Heart left ventricle (tissue), 16 donors: Measurements from ENCODE around the gene MAP3K7CL. TPM values are rescaled to one million over a fixed set of nuclear protein-coding genes. Genes with fewer than 3 reads are reported as not detected.

Experiments used
- ATAC-seq, 4 donors: fragments of 200-7000 bp; cut with Tn5 transposase; one replicate each; pipeline ENCODE4 v1.9.1; 2020 to 2022; ENCODE audit warnings: moderate library complexity in 4 of 4, mild to moderate bottlenecking in 3 of 4, moderate number of reproducible peaks in 1 of 4
- DNase-seq, 5 donors: peaks; one replicate each; pipeline ENCODE4 v3.0.0-alpha.2; 2020
- H3K27ac ChIP-seq, 12 donors: fragments of 200-600 bp; sonication (generic) in 4 of 12; one replicate each; pipeline versions ENCODE4 v1.5.0 to v1.8.0; 2016 to 2022; ENCODE audit warnings: mild to moderate bottlenecking in 2 of 12
- H3K27me3 ChIP-seq, 9 donors: fragments of 200-600 bp; sonication (generic) in 2 of 9; one replicate each; pipeline versions ENCODE4 v1.5.1 to v1.8.0; 2016 to 2022; ENCODE audit warnings: mild to moderate bottlenecking in 3 of 9
- H3K36me3 ChIP-seq, 9 donors: fragments of 200-600 bp; sonication (generic) in 2 of 9; one replicate each; pipeline versions ENCODE4 v1.5.0 to v1.8.0; 2018 to 2022; ENCODE audit warnings: mild to moderate bottlenecking in 2 of 9
- H3K4me1 ChIP-seq, 12 donors: fragments of 200-600 bp; sonication (generic) in 4 of 12; one replicate each; pipeline versions ENCODE4 v1.5.0 to v1.8.0; 2016 to 2022; ENCODE audit warnings: mild to moderate bottlenecking in 3 of 12
- H3K4me3 ChIP-seq, 12 donors: fragments of 200-600 bp; sonication (generic) in 4 of 12; one replicate each; pipeline versions ENCODE4 v1.5.0 to v1.8.0; 2017 to 2022; ENCODE audit warnings: mild to moderate bottlenecking in 9 of 12, moderate library complexity in 4 of 12
- H3K9me3 ChIP-seq, 12 donors: fragments of 200-600 bp; sonication (generic) in 4 of 12; one replicate each; pipeline versions ENCODE4 v1.5.0 to v1.8.0; 2016 to 2022; ENCODE audit warnings: mild to moderate bottlenecking in 1 of 12
- POLR2A ChIP-seq, 2 donors: fragments of 450-650 bp; IDR thresholded peaks; one replicate each; pipeline ENCODE4 v1.6.1; 2017; ENCODE audit warnings: antibody characterized with exemption in 2 of 2, mild to moderate bottlenecking in 2 of 2, moderate library complexity in 2 of 2
- WGBS, 4 donors: extraction: QIAGEN DNeasy Blood & Tissue Kit in 2 of 4; methylation state at CpG; one replicate each; pipeline versions ENCODE4 v1.1.5 to v1.1.7; 2013 to 2018; 5-methylcytosine and 5-hydroxymethylcytosine counted together
- intact Hi-C, 10 donors: fragments of 100-400 bp; cut with DNase I; formaldehyde crosslinking; loops; one replicate each; pipeline versions ENCODE4 v1.11.1 to v1.14.2; 2022
- polyA plus RNA-seq, 2 donors: library from polyadenylated mRNA; stranded (reverse); fragments of 200-250 nt; gene quantifications; one replicate each; pipeline ENCODE4 v1.2.3, GENCODE V29; 2013
- total RNA-seq, 9 donors: library from RNA; depleted of rRNA in 2 of 9; stranded (reverse); fragments of >200 nt in 2 of 9; fragmentation: NEBNext Ultra II Directional in 3 of 9; extraction: Animal tissue kit (Norgen Biotek cat#: 25700) in 3 of 9; gene quantifications; one replicate each; pipeline versions ENCODE4 v1.1.0 to v1.2.4, GENCODE V29; 2016 to 2023
- TF ChIP-seq, protein P1 (sequence below), 12 donors: fragments of 200-600 bp; sonication (generic) in 4 of 12; IDR thresholded peaks; one replicate each; pipeline versions ENCODE4 v1.5.0 to v1.8.0; 2018 to 2022; ENCODE audit warnings: antibody characterized with exemption in 12 of 12, mild to moderate bottlenecking in 5 of 12
- donor health status: ischemic (EF 13 %, LVEDD 7.1; RV severe dilation, severe dysfunction).
- donor health status: healthy with polysubstance abuse.
- donor health status: DM: no; HTN: yes; CAD: no.
- donor health status: DM: no; HTN: no; CAD: no.
- donor health status: ischemic (EF 25% LVEDD 6.9; RV normal size, moderate dysfunction).
- donor health status: ischemic (EF 25% LVEDD 5.7; RV mildly dilated, moderate dysfunction).
- donor health status: healthy.
- donor health status: DM: yes; HTN: yes; CAD: no.
- donor health status: ischemic (EF 35%, LVEDD 5.7; RV mildly dilated, moderate dysfunction).
- donor health status: nonischemic (EF 11% LVEDD 7.7; RV severe dilation, severe dysfunction).
- donor health status: DM: yes; HTN: yes; CAD: no.
- donor health status: PGD.
- donor health status: ischemic (EF 29% LVEDD 5.4; RV normal size, mild dysfunction).
- donor health status: nonischemic (EF 23%, LVEDD 6.1; RV moderate dilation, normal function).

The MAP3K7CL gene
- total and polyA plus RNA-seq, 11 donors: 0.64 to 25.2 (median 6.3) TPM

DNA sequence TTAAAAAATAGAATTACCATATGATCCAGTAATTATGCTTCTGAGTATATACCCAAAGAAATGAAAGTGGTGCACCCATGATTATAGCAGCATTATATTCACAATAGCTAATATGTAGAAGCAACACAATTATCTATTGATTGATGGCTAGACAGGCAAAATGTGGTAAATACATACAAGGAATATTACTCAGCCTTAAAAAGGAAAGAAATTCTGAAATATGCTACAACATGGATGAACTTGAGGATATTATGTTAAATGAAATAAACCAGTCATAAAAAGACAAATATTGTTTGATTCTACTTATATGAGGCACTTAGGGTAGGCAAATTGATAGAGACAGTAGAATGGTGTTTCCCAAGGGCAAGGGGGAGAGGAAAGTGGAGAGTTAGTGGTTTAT lies 80.8 kb downstream of the MAP3K7CL start:
- Histone ChIP-seq H3K4me3 (no peak overlapping the region), H3K36me3 (no peaks in the 10 kb centered on the region), H3K4me1 (peaks cover 0 to 33% (median 2%) of the 10 kb centered on the region in 12 donors), H3K9me3 (no peaks in the 10 kb centered on the region), H3K27me3 (no peaks in the 10 kb centered on the region), H3K27ac (no peak overlapping the region)
- ATAC-seq (no peak), DNase-seq (no peak)
- TF ChIP-seq, protein P1, sequence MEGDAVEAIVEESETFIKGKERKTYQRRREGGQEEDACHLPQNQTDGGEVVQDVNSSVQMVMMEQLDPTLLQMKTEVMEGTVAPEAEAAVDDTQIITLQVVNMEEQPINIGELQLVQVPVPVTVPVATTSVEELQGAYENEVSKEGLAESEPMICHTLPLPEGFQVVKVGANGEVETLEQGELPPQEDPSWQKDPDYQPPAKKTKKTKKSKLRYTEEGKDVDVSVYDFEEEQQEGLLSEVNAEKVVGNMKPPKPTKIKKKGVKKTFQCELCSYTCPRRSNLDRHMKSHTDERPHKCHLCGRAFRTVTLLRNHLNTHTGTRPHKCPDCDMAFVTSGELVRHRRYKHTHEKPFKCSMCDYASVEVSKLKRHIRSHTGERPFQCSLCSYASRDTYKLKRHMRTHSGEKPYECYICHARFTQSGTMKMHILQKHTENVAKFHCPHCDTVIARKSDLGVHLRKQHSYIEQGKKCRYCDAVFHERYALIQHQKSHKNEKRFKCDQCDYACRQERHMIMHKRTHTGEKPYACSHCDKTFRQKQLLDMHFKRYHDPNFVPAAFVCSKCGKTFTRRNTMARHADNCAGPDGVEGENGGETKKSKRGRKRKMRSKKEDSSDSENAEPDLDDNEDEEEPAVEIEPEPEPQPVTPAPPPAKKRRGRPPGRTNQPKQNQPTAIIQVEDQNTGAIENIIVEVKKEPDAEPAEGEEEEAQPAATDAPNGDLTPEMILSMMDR (IDR thresholded peaks at IDR 0.05): no peak
- no peak for TF ChIP-seq POLR2A (IDR thresholded peaks at IDR 0.05)
- intact Hi-C loops: no loop called here

DNA sequence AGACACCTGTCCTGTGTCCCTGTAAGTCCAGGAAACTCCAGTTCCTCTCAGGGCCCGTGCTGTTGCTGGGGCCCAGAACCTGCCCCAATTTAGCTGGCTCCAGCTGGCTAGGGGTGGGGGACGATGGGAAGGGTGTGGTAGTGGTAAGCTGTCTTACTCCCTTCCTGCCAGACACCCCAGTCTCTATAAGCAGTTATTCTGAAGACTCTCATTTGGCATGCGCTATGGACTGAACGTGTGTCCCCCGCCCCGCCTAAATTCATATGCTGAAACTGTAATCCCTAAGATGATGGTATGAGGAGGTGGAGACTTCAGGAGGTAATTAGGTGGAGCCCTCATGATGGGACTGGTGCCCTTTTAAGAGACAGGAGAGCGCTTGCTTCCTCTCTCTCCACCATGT lies 82.0 kb downstream of the MAP3K7CL start:
- Histone ChIP-seq H3K4me1 (peaks cover 0 to 28% (median 2%) of the 10 kb centered on the region in 12 donors), H3K36me3 (no peaks in the 10 kb centered on the region), H3K4me3 (no peak overlapping the region), H3K27ac (no peak overlapping the region), H3K9me3 (no peaks in the 10 kb centered on the region), H3K27me3 (no peaks in the 10 kb centered on the region)
- no peak for TF ChIP-seq POLR2A (IDR thresholded peaks at IDR 0.05)
- ATAC-seq (no peak), DNase-seq (no peak)
- intact Hi-C loops: no loop called here
- 72 to 92% (median 86%) methylated on average over 7 of the region's 7 CpGs for WGBS, 4 donors

- intact Hi-C loops: no loop called here
- DNase-seq (no peak), ATAC-seq (peak in 1 of 4 donors; percentile 13)
- H3K27me3 ChIP-seq: no peaks in the 10 kb centered on the region
- no peak overlapping the region for H3K27ac ChIP-seq
- no peak overlapping the region for H3K4me3 ChIP-seq
- no peak for TF ChIP-seq POLR2A (IDR thresholded peaks at IDR 0.05)
- TF ChIP-seq, protein P1 (IDR thresholded peaks at IDR 0.05): no peak
- H3K36me3 ChIP-seq: no peaks in the 10 kb centered on the region
- H3K9me3 ChIP-seq: no peaks in the 10 kb centered on the region
- H3K4me1 ChIP-seq: peaks cover 0 to 28% (median 0%) of the 10 kb centered on the region in 12 donors
- WGBS, 4 donors: 68 to 93% (median 79%) methylated on average over 2 of the region's 2 CpGs
Observed at GRCh38 chr21:29213513-29214385, 83.3 kb downstream of the MAP3K7CL start.

GRCh38 chr21:29215709-29216108 lies 85.3 kb downstream of the MAP3K7CL start:
- intact Hi-C loops: no loop called here
- Histone ChIP-seq H3K27ac (no peak overlapping the region), H3K27me3 (no peaks in the 10 kb centered on the region), H3K4me1 (peaks cover 0 to 28% (median 0%) of the 10 kb centered on the region in 12 donors), H3K4me3 (no peak overlapping the region), H3K36me3 (no peaks in the 10 kb centered on the region), H3K9me3 (no peaks in the 10 kb centered on the region)
- 62 to 83% (median 73%) methylated on average over 2 of the region's 2 CpGs for WGBS, 4 donors
- DNase-seq: no peak
- TF ChIP-seq POLR2A (IDR thresholded peaks at IDR 0.05): no peak
- TF ChIP-seq, protein P1 (IDR thresholded peaks at IDR 0.05): no peak
- no peak for ATAC-seq
